Measurements from ENCODE around the gene LPCAT3.
"Not testable (repeated sequence)": the region's sequence is repeated elsewhere in the genome, so short reads cannot be mapped to it uniquely, and the experiment has no call there.

Gene LPCAT3

GRCh38 chr12:7018350-7019042, at the start of gene LPCAT3:
LPCAT3 (minus strand) TSS chr12:7018476; CDS start chr12:7018424, 52 bp downstream.
- Mint-ChIP-seq H3K27ac (peak within 1 kb of the TSS; percentile 96), H3K27me3 (no peaks in the 10 kb centered on the region), H3K4me1 (ENCODE audit: low read depth) (peaks cover 38% of the 10 kb centered on the region), H3K9me3 (no peaks in the 10 kb centered on the region), H3K36me3 (ENCODE audit: low read depth) (peaks cover 10% of the 10 kb centered on the region), H3K4me3 (peak within 1 kb of the TSS; percentile 99)

- Mint-ChIP-seq H3K27ac (no peak overlapping the region), H3K4me3 (no peak overlapping the region), H3K27me3 (peaks cover 6% of the 10 kb centered on the region), H3K36me3 (ENCODE audit: low read depth) (no peaks in the 10 kb centered on the region), H3K4me1 (ENCODE audit: low read depth) (no peaks in the 10 kb centered on the region), H3K9me3 (no peaks in the 10 kb centered on the region)
Measured at GRCh38 chr12:7067096-7067495, 48.8 kb upstream of the LPCAT3 start.

GRCh38 chr12:7066596-7066995, 48.3 kb upstream of the LPCAT3 start:
- peaks cover under 1% of the 10 kb centered on the region for H3K27me3 Mint-ChIP-seq
- H3K9me3 Mint-ChIP-seq = no peaks in the 10 kb centered on the region
- H3K36me3 Mint-ChIP-seq (ENCODE audit: low read depth) = no peaks in the 10 kb centered on the region
- H3K27ac Mint-ChIP-seq = no peak overlapping the region
- H3K4me1 Mint-ChIP-seq (ENCODE audit: low read depth) = no peaks in the 10 kb centered on the region
- H3K4me3 Mint-ChIP-seq = no peak overlapping the region

GRCh38 chr12:7065073-7065623, 46.9 kb upstream of the LPCAT3 start:
- peaks cover 5% of the 10 kb centered on the region for H3K27me3 Mint-ChIP-seq

GRCh38 chr12:7064516-7064915, 46.2 kb upstream of the LPCAT3 start:
- Mint-ChIP-seq H3K36me3 (ENCODE audit: low read depth) (no peaks in the 10 kb centered on the region), H3K4me3 (no peak overlapping the region), H3K27me3 (peaks cover 10% of the 10 kb centered on the region), H3K9me3 (no peaks in the 10 kb centered on the region), H3K4me1 (ENCODE audit: low read depth) (no peaks in the 10 kb centered on the region), H3K27ac (no peak overlapping the region)

More at GRCh38 chr12:7065073-7065623, 46.9 kb upstream of the LPCAT3 start:
- no peaks in the 10 kb centered on the region for H3K4me1 Mint-ChIP-seq (ENCODE audit: low read depth)
- no peaks in the 10 kb centered on the region for H3K9me3 Mint-ChIP-seq
- no peak overlapping the region for H3K4me3 Mint-ChIP-seq
- H3K36me3 Mint-ChIP-seq (ENCODE audit: low read depth) = no peaks in the 10 kb centered on the region
- no peak overlapping the region for H3K27ac Mint-ChIP-seq

- H3K36me3 Mint-ChIP-seq (ENCODE audit: low read depth) = no peaks in the 10 kb centered on the region
- H3K27me3 Mint-ChIP-seq = peaks cover 18% of the 10 kb centered on the region
- H3K4me1 Mint-ChIP-seq (ENCODE audit: low read depth) = no peaks in the 10 kb centered on the region
- no peak overlapping the region for H3K27ac Mint-ChIP-seq
- H3K9me3 Mint-ChIP-seq = no peaks in the 10 kb centered on the region
- H3K4me3 Mint-ChIP-seq = no peak overlapping the region
Measured at GRCh38 chr12:7061596-7061995, 43.3 kb upstream of the LPCAT3 start.

- no peaks in the 10 kb centered on the region for H3K36me3 Mint-ChIP-seq (ENCODE audit: low read depth)
- H3K9me3 Mint-ChIP-seq = no peaks in the 10 kb centered on the region
- H3K27ac Mint-ChIP-seq = no peak overlapping the region
- H3K4me1 Mint-ChIP-seq (ENCODE audit: low read depth) = no peaks in the 10 kb centered on the region
- peaks cover 22% of the 10 kb centered on the region for H3K27me3 Mint-ChIP-seq
- H3K4me3 Mint-ChIP-seq = no peak overlapping the region
Measured at GRCh38 chr12:7061138-7061537, 42.9 kb upstream of the LPCAT3 start.

GRCh38 chr12:7060353-7060954, 42.2 kb upstream of the LPCAT3 start, which contains the start of gene C1S:
C1S (plus strand) TSS chr12:7060718; CDS start chr12:7061913, 1,195 bp downstream.
- H3K9me3 Mint-ChIP-seq = no peaks in the 10 kb centered on the region
- peaks cover 24% of the 10 kb centered on the region for H3K27me3 Mint-ChIP-seq
- H3K36me3 Mint-ChIP-seq (ENCODE audit: low read depth) = no peaks in the 10 kb centered on the region
- no peak within 1 kb of the TSS for H3K4me3 Mint-ChIP-seq
- no peaks in the 10 kb centered on the region for H3K4me1 Mint-ChIP-seq (ENCODE audit: low read depth)
- no peak within 1 kb of the TSS for H3K27ac Mint-ChIP-seq

- Mint-ChIP-seq H3K4me3 (no peak overlapping the region), H3K4me1 (ENCODE audit: low read depth) (no peaks in the 10 kb centered on the region), H3K27ac (no peak overlapping the region), H3K9me3 (no peaks in the 10 kb centered on the region), H3K36me3 (ENCODE audit: low read depth) (no peaks in the 10 kb centered on the region), H3K27me3 (peaks cover 27% of the 10 kb centered on the region)
Measured at GRCh38 chr12:7059780-7060179, 41.5 kb upstream of the LPCAT3 start.

- Mint-ChIP-seq H3K27me3 (peaks cover 31% of the 10 kb centered on the region), H3K27ac (no peak overlapping the region), H3K4me3 (no peak overlapping the region), H3K36me3 (ENCODE audit: low read depth) (no peaks in the 10 kb centered on the region), H3K4me1 (ENCODE audit: low read depth) (no peaks in the 10 kb centered on the region), H3K9me3 (no peaks in the 10 kb centered on the region)
Measured at GRCh38 chr12:7058850-7059395, 40.6 kb upstream of the LPCAT3 start.

GRCh38 chr12:7058163-7058845, 40.0 kb upstream of the LPCAT3 start:
- no peak overlapping the region for H3K27ac Mint-ChIP-seq
- H3K4me3 Mint-ChIP-seq = no peak overlapping the region
- peaks cover 32% of the 10 kb centered on the region for H3K27me3 Mint-ChIP-seq
- H3K36me3 Mint-ChIP-seq (ENCODE audit: low read depth) = no peaks in the 10 kb centered on the region
- H3K9me3 Mint-ChIP-seq = no peaks in the 10 kb centered on the region
- no peaks in the 10 kb centered on the region for H3K4me1 Mint-ChIP-seq (ENCODE audit: low read depth)

- H3K4me1 Mint-ChIP-seq (ENCODE audit: low read depth); H3K9me3 Mint-ChIP-seq; H3K36me3 Mint-ChIP-seq (ENCODE audit: low read depth); H3K4me3 Mint-ChIP-seq; H3K27ac Mint-ChIP-seq: not testable (repeated sequence)
- peaks cover 36% of the 10 kb centered on the region for H3K27me3 Mint-ChIP-seq
Measured at GRCh38 chr12:7055736-7056135, 37.5 kb upstream of the LPCAT3 start.

- Mint-ChIP-seq H3K9me3 (no peaks in the 10 kb centered on the region), H3K27ac (no peak overlapping the region), H3K36me3 (ENCODE audit: low read depth) (no peaks in the 10 kb centered on the region), H3K4me3 (no peak overlapping the region), H3K4me1 (ENCODE audit: low read depth) (no peaks in the 10 kb centered on the region), H3K27me3 (peaks cover 34% of the 10 kb centered on the region)
Measured at GRCh38 chr12:7054925-7055324, 36.6 kb upstream of the LPCAT3 start.

- H3K4me3 Mint-ChIP-seq, H3K27ac Mint-ChIP-seq: not testable (repeated sequence)
Measured at GRCh38 chr12:7049973-7050372, 31.7 kb upstream of the LPCAT3 start.

GRCh38 chr12:7049445-7049951, 31.2 kb upstream of the LPCAT3 start:
- H3K9me3 Mint-ChIP-seq; H3K4me1 Mint-ChIP-seq (ENCODE audit: low read depth); H3K4me3 Mint-ChIP-seq; H3K27ac Mint-ChIP-seq; H3K36me3 Mint-ChIP-seq (ENCODE audit: low read depth): not testable (repeated sequence)
- H3K27me3 Mint-ChIP-seq = peaks cover 13% of the 10 kb centered on the region

More at GRCh38 chr12:7049973-7050372, 31.7 kb upstream of the LPCAT3 start:
- H3K36me3 Mint-ChIP-seq (ENCODE audit: low read depth); H3K4me1 Mint-ChIP-seq (ENCODE audit: low read depth); H3K9me3 Mint-ChIP-seq: not testable (repeated sequence)
- peaks cover 16% of the 10 kb centered on the region for H3K27me3 Mint-ChIP-seq

Data from stimulated activated naive CD8-positive, alpha-beta T cell treated with anti-CD3 and anti-CD28 coated beads, Interleukin-15, Interleukin-2, amounts not matched to agents 100 ng/mL and 50 ng/mL, for 24 hours (primary cell).